Endothelial cell of umbilical vein (primary cell): ENCODE data around the gene FLT1.

Experiments used
- EZH2 ChIP-seq: IDR thresholded peaks from 2 replicates; pipeline ENCODE4 v1.6.1; 2012; ENCODE audit warnings: borderline replicate concordance, low read depth, mild to moderate bottlenecking, moderate library complexity, low read length, inconsistent platforms; ENCODE audit not compliant: severe bottlenecking
- GATA2 ChIP-seq: IDR thresholded peaks from 2 replicates; pipeline ENCODE4 v1.7.0; 2011; ENCODE audit warnings: low read depth, mild to moderate bottlenecking, moderate library complexity, mixed read lengths, low read length; ENCODE audit not compliant: insufficient read length, insufficient read depth
- POLR2A ChIP-seq: IDR thresholded peaks from 2 replicates; pipeline ENCODE4 v1.6.1; 2012; ENCODE audit warnings: low read depth, mild to moderate bottlenecking, control low read depth, low read length
- POLR2AphosphoS5 ChIP-seq: IDR thresholded peaks from 2 replicates; pipeline ENCODE4 v1.6.1; 2012; ENCODE audit warnings: low read depth, mild to moderate bottlenecking, control low read depth, low read length, moderate library complexity; ENCODE audit not compliant: insufficient read depth
- TF ChIP-seq, protein P1 (sequence below), 2 donors: IDR thresholded peaks; 1 replicate in 1 of 2; 2 replicates in 1 of 2; pipeline ENCODE4 v1.5.1; 2011; ENCODE audit warnings: low read length in 2 of 2, mild to moderate bottlenecking in 2 of 2, moderate library complexity in 2 of 2, control low read depth in 1 of 2, inconsistent platforms in 1 of 2, low read depth in 1 of 2; ENCODE audit not compliant: insufficient read depth in 1 of 2; ENCODE audit errors: extremely low read depth in 1 of 2

DNA sequence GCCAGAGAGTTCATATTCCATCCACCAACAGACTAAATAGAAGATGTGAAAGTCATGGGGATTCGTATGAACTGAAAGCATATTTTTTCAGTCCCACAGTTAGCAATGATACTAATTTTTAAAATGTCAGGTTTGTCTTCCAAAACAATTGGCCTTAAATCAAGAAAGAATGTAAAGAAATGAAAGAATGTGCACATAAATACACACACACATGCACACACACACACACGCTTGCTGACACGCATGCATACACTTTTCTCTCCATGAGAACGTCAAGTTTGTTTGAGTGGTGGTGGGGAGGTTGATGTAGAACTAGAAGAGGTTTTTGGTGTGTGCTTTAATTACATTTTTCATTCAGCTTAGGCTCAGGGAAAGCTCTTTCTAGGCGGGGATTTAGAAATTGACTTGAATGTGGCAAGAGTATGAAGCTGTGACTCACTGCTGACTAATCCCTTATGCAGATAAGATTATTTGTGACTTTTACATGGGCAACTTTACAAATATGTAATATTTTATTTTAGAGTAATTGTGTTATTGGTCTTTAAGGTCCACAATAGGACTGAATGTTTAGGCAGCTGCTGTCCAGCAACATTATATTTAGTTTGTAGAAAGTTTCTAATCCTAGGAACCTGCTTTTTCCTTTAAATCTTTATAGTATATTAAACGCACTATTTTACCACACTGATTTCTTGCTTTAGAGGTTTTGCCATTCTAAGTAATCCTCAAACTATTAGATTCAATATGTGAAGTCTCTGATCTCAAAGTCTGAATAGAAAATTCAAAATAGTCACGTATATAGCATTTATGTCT is 18.8 kb downstream of the FLT1 start:
- TF ChIP-seq EZH2 (no peak), GATA2 (peak; percentile 67), POLR2AphosphoS5 (peak; percentile 20), POLR2A (no peak)
- TF ChIP-seq, protein P1, sequence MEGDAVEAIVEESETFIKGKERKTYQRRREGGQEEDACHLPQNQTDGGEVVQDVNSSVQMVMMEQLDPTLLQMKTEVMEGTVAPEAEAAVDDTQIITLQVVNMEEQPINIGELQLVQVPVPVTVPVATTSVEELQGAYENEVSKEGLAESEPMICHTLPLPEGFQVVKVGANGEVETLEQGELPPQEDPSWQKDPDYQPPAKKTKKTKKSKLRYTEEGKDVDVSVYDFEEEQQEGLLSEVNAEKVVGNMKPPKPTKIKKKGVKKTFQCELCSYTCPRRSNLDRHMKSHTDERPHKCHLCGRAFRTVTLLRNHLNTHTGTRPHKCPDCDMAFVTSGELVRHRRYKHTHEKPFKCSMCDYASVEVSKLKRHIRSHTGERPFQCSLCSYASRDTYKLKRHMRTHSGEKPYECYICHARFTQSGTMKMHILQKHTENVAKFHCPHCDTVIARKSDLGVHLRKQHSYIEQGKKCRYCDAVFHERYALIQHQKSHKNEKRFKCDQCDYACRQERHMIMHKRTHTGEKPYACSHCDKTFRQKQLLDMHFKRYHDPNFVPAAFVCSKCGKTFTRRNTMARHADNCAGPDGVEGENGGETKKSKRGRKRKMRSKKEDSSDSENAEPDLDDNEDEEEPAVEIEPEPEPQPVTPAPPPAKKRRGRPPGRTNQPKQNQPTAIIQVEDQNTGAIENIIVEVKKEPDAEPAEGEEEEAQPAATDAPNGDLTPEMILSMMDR (IDR thresholded peaks at IDR 0.05; ENCODE audit: extremely low read depth in 1 of 2, insufficient read depth in 1 of 2, low read depth in 1 of 2, low read length in 2 of 2), result no peak
